ENCODE results near the gene ATP6V1G1. TPM values are rescaled to one million over a fixed set of nuclear protein-coding genes. Genes with fewer than 3 reads are reported as not detected.

ATP6V1G1 gene
- total and polyA plus RNA-seq, 2 donors (not counting 1 experiment from before 2014, with no cell fraction given) = 92.7 to 102 TPM

GRCh38 chr9:114580609-114581193 lies 6.9 kb upstream of the ATP6V1G1 start:
- H3K4me3 ChIP-seq (replicated peaks in 1 of 4; ENCODE audit: control extremely low read depth in 1 of 4, insufficient read depth in 1 of 4, low read depth in 3 of 4, low read length in 4 of 4) = no peak overlapping the region
- TF ChIP-seq, protein P1, sequence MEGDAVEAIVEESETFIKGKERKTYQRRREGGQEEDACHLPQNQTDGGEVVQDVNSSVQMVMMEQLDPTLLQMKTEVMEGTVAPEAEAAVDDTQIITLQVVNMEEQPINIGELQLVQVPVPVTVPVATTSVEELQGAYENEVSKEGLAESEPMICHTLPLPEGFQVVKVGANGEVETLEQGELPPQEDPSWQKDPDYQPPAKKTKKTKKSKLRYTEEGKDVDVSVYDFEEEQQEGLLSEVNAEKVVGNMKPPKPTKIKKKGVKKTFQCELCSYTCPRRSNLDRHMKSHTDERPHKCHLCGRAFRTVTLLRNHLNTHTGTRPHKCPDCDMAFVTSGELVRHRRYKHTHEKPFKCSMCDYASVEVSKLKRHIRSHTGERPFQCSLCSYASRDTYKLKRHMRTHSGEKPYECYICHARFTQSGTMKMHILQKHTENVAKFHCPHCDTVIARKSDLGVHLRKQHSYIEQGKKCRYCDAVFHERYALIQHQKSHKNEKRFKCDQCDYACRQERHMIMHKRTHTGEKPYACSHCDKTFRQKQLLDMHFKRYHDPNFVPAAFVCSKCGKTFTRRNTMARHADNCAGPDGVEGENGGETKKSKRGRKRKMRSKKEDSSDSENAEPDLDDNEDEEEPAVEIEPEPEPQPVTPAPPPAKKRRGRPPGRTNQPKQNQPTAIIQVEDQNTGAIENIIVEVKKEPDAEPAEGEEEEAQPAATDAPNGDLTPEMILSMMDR (conservative IDR thresholded peaks at IDR 0.05 in 1 of 2, IDR thresholded peaks at IDR 0.05 in 1 of 2; ENCODE audit: low read depth in 1 of 2, low read length in 2 of 2) = no peak
- H2AFZ ChIP-seq (ENCODE audit: low read length) = no peak overlapping the region
- H4K20me1 ChIP-seq (ENCODE audit: control insufficient read depth, extremely low read depth, insufficient read depth, low read length) = no peaks in the 10 kb centered on the region
- no peaks in the 10 kb centered on the region for H3K4me1 ChIP-seq (ENCODE audit: control insufficient read depth, extremely low read depth, insufficient read depth, low read length)
- no peak overlapping the region for H3K9ac ChIP-seq (ENCODE audit: insufficient read depth, low read length)
- no peak overlapping the region for H3K4me2 ChIP-seq (ENCODE audit: extremely low read depth, insufficient read depth, low read length)
- no peak overlapping the region for H3K27ac ChIP-seq (ENCODE audit: insufficient read depth, low read length)
- H3K9me3 ChIP-seq (ENCODE audit: control insufficient read depth, insufficient read depth, low read depth, low read length) = no peaks in the 10 kb centered on the region
- no peaks in the 10 kb centered on the region for H3K27me3 ChIP-seq (ENCODE audit: control insufficient read depth, insufficient read depth, low read length)
- DNase-seq (ENCODE audit: low read depth in 2 of 2) = no peak
- H3K36me3 ChIP-seq (ENCODE audit: control insufficient read depth, insufficient read depth, low read length) = no peaks in the 10 kb centered on the region
- H3K79me2 ChIP-seq (ENCODE audit: control insufficient read depth, insufficient read depth, low read length) = no peaks in the 10 kb centered on the region

- DNase-seq (ENCODE audit: low read depth in 2 of 2) = peak in 1 of 2 donors; percentile 9
- Histone ChIP-seq H3K36me3 (ENCODE audit: control insufficient read depth, insufficient read depth, low read length) (no peaks in the 10 kb centered on the region), H3K4me1 (ENCODE audit: control insufficient read depth, extremely low read depth, insufficient read depth, low read length) (no peaks in the 10 kb centered on the region), H3K27ac (ENCODE audit: insufficient read depth, low read length) (no peak overlapping the region), H3K9ac (ENCODE audit: insufficient read depth, low read length) (no peak overlapping the region), H3K27me3 (ENCODE audit: control insufficient read depth, insufficient read depth, low read length) (no peaks in the 10 kb centered on the region), H4K20me1 (ENCODE audit: control insufficient read depth, extremely low read depth, insufficient read depth, low read length) (no peaks in the 10 kb centered on the region), H2AFZ (ENCODE audit: low read length) (no peak overlapping the region), H3K4me3 (replicated peaks in 1 of 4; ENCODE audit: control extremely low read depth in 1 of 4, insufficient read depth in 1 of 4, low read depth in 3 of 4, low read length in 4 of 4) (no peak overlapping the region), H3K4me2 (ENCODE audit: extremely low read depth, insufficient read depth, low read length) (no peak overlapping the region), H3K79me2 (ENCODE audit: control insufficient read depth, insufficient read depth, low read length) (peaks cover 10% of the 10 kb centered on the region), H3K9me3 (ENCODE audit: control insufficient read depth, insufficient read depth, low read depth, low read length) (no peaks in the 10 kb centered on the region)
- no peak for TF ChIP-seq EZH2 (IDR thresholded peaks at IDR 0.05; ENCODE audit: low read length, missing control alignments)
- TF ChIP-seq, protein P1 (conservative IDR thresholded peaks at IDR 0.05 in 1 of 2, IDR thresholded peaks at IDR 0.05 in 1 of 2; ENCODE audit: low read depth in 1 of 2, low read length in 2 of 2) = no peak
These were observed 4.0 kb upstream of the ATP6V1G1 start for GRCh38 chr9:114583371-114584155.

GRCh38 chr9:114588210-114588609 lies 641 bp downstream of the ATP6V1G1 start:
- no peaks in the 10 kb centered on the region for H3K27me3 ChIP-seq (ENCODE audit: control insufficient read depth, insufficient read depth, low read length)
- peaks cover 56% of the 10 kb centered on the region for H3K79me2 ChIP-seq (ENCODE audit: control insufficient read depth, insufficient read depth, low read length)

More at GRCh38 chr9:114588210-114588609, 641 bp downstream of the ATP6V1G1 start:
- H3K27ac ChIP-seq (ENCODE audit: insufficient read depth, low read length) = peak overlapping the region; percentile 91
- H3K36me3 ChIP-seq (ENCODE audit: control insufficient read depth, insufficient read depth, low read length) = peaks cover under 1% of the 10 kb centered on the region
- TF ChIP-seq EZH2 (IDR thresholded peaks at IDR 0.05; ENCODE audit: low read length, missing control alignments) = no peak
- TF ChIP-seq, protein P1 (conservative IDR thresholded peaks at IDR 0.05 in 1 of 2, IDR thresholded peaks at IDR 0.05 in 1 of 2; ENCODE audit: low read depth in 1 of 2, low read length in 2 of 2) = no peak
- H3K4me2 ChIP-seq (ENCODE audit: extremely low read depth, insufficient read depth, low read length) = peak overlapping the region; percentile 97
- peak; percentile 41 to 54 for DNase-seq (ENCODE audit: low read depth in 2 of 2)
- H2AFZ ChIP-seq (ENCODE audit: low read length) = peak overlapping the region; percentile 32
- H3K9me3 ChIP-seq (ENCODE audit: control insufficient read depth, insufficient read depth, low read depth, low read length) = no peaks in the 10 kb centered on the region
- peaks cover 3% of the 10 kb centered on the region for H4K20me1 ChIP-seq (ENCODE audit: control insufficient read depth, extremely low read depth, insufficient read depth, low read length)
- peak overlapping the region; percentile 83 to 100 (median 98) for H3K4me3 ChIP-seq (replicated peaks in 1 of 4; ENCODE audit: control extremely low read depth in 1 of 4, insufficient read depth in 1 of 4, low read depth in 3 of 4, low read length in 4 of 4)
- peak overlapping the region; percentile 97 for H3K9ac ChIP-seq (ENCODE audit: insufficient read depth, low read length)
- peaks cover 2% of the 10 kb centered on the region for H3K4me1 ChIP-seq (ENCODE audit: control insufficient read depth, extremely low read depth, insufficient read depth, low read length)

Data from fibroblast of lung (primary cell).